ENCODE measurements around the gene EXOC3. TPM values are rescaled to one million over a fixed set of nuclear protein-coding genes. Genes with fewer than 3 reads are reported as not detected.

The EXOC3 gene
- total RNA-seq, 2 experiments from 2014 or later: 65.5 to 79.0 TPM

GRCh38 chr5:423233-423565, 19.8 kb upstream of the EXOC3 start:
- ChIA-PET POLR2A (no interaction called here), CTCF (interaction anchor here (0.5 kb wide), 1 partner anchor 103 kb away, joined by 3 read pairs; no protein-coding TSS in a partner anchor)
- Mint-ChIP-seq H3K4me1 (peaks cover 29% of the 10 kb centered on the region), H3K4me3 (no peak overlapping the region), H3K27ac (peak overlapping the region; percentile 70), H3K36me3 (ENCODE audit: low read depth) (peaks cover 20% of the 10 kb centered on the region), H3K27me3 (no peaks in the 10 kb centered on the region), H3K9me3 (no peaks in the 10 kb centered on the region)
- DNase-seq: no peak

- POLR2A ChIA-PET: no interaction called here
- CTCF ChIA-PET: interaction anchor here (0.5 kb wide), 1 partner anchor 104 kb away, joined by 3 read pairs; no protein-coding TSS in a partner anchor
- Mint-ChIP-seq H3K27me3 (no peaks in the 10 kb centered on the region), H3K36me3 (ENCODE audit: low read depth) (peaks cover 22% of the 10 kb centered on the region), H3K9me3 (no peaks in the 10 kb centered on the region), H3K4me1 (peaks cover 30% of the 10 kb centered on the region), H3K4me3 (no peak overlapping the region), H3K27ac (no peak overlapping the region)
- no peak for DNase-seq
Measured at GRCh38 chr5:423626-424261, 19.2 kb upstream of the EXOC3 start.

- H3K27ac Mint-ChIP-seq: peak overlapping the region; percentile 25
- no peak for DNase-seq
- H3K9me3 Mint-ChIP-seq: no peaks in the 10 kb centered on the region
- H3K27me3 Mint-ChIP-seq: no peaks in the 10 kb centered on the region
- ChIA-PET CTCF (interaction anchor here (0.6 to 1.3 kb wide), 4 partner anchors 49 to 142 kb away, joined by 3 read pairs; no protein-coding TSS in a partner anchor), POLR2A (no interaction called here)
- peaks cover 20% of the 10 kb centered on the region for H3K36me3 Mint-ChIP-seq (ENCODE audit: low read depth)
- peaks cover 33% of the 10 kb centered on the region for H3K4me1 Mint-ChIP-seq
- no peak overlapping the region for H3K4me3 Mint-ChIP-seq
Measured at GRCh38 chr5:424301-425110, 18.5 kb upstream of the EXOC3 start.

- peaks cover 34% of the 10 kb centered on the region for H3K4me1 Mint-ChIP-seq
- DNase-seq: peak; percentile 45
- POLR2A ChIA-PET: no interaction called here
- H3K4me3 Mint-ChIP-seq: no peak overlapping the region
- H3K27ac Mint-ChIP-seq: peak overlapping the region; percentile 60
- CTCF ChIA-PET: interaction anchor here (1.2 to 1.3 kb wide), 3 partner anchors 76 to 81 kb away, joined by 3 read pairs; no protein-coding TSS in a partner anchor
- H3K27me3 Mint-ChIP-seq: no peaks in the 10 kb centered on the region
- H3K36me3 Mint-ChIP-seq (ENCODE audit: low read depth): peaks cover 18% of the 10 kb centered on the region
- H3K9me3 Mint-ChIP-seq: no peaks in the 10 kb centered on the region
Measured at GRCh38 chr5:425714-426113, 17.3 kb upstream of the EXOC3 start.

- POLR2A ChIA-PET: no interaction called here
- DNase-seq: no peak
- Mint-ChIP-seq H3K4me1 (peaks cover 34% of the 10 kb centered on the region), H3K27ac (peak overlapping the region; percentile 42), H3K36me3 (ENCODE audit: low read depth) (peaks cover 18% of the 10 kb centered on the region), H3K9me3 (no peaks in the 10 kb centered on the region), H3K4me3 (no peak overlapping the region), H3K27me3 (no peaks in the 10 kb centered on the region)
- CTCF ChIA-PET: interaction anchor here (1.2 kb wide), 2 partner anchors 76 to 80 kb away, joined by 3 read pairs; no protein-coding TSS in a partner anchor
Measured at GRCh38 chr5:426392-426976, 16.5 kb upstream of the EXOC3 start.

- H3K9me3 Mint-ChIP-seq: no peaks in the 10 kb centered on the region
- DNase-seq: no peak
- POLR2A ChIA-PET: no interaction called here
- CTCF ChIA-PET: interaction anchor here (1.0 to 1.3 kb wide), 3 partner anchors 19 to 106 kb away, joined by 3 to 4 read pairs (median 3); partner anchors contain the start of gene AHRR
- H3K36me3 Mint-ChIP-seq (ENCODE audit: low read depth): peaks cover 18% of the 10 kb centered on the region
- H3K4me1 Mint-ChIP-seq: peaks cover 32% of the 10 kb centered on the region
- H3K27ac Mint-ChIP-seq: no peak overlapping the region
- H3K27me3 Mint-ChIP-seq: no peaks in the 10 kb centered on the region
- no peak overlapping the region for H3K4me3 Mint-ChIP-seq
Measured at GRCh38 chr5:427415-428087, 15.4 kb upstream of the EXOC3 start.

- DNase-seq: no peak
- H3K36me3 Mint-ChIP-seq (ENCODE audit: low read depth): peaks cover 18% of the 10 kb centered on the region
- no peaks in the 10 kb centered on the region for H3K9me3 Mint-ChIP-seq
- ChIA-PET CTCF (interaction anchor here (0.8 to 1.3 kb wide), 5 partner anchors 16 to 179 kb away, joined by 3 to 4 read pairs (median 3); partner anchors contain the start of gene AHRR), POLR2A (no interaction called here)
- H3K4me1 Mint-ChIP-seq: peaks cover 26% of the 10 kb centered on the region
- H3K27me3 Mint-ChIP-seq: no peaks in the 10 kb centered on the region
- H3K4me3 Mint-ChIP-seq: no peak overlapping the region
- H3K27ac Mint-ChIP-seq: no peak overlapping the region
Measured at GRCh38 chr5:428219-428618, 14.8 kb upstream of the EXOC3 start.

GRCh38 chr5:428754-429452, 14.1 kb upstream of the EXOC3 start:
- CTCF ChIA-PET: interaction anchor here (0.8 to 1.3 kb wide), 5 partner anchors 16 to 180 kb away, joined by 3 to 4 read pairs (median 3); partner anchors contain the start of gene AHRR
- H3K36me3 Mint-ChIP-seq (ENCODE audit: low read depth): peaks cover 14% of the 10 kb centered on the region
- no peak for DNase-seq
- H3K4me3 Mint-ChIP-seq: no peak overlapping the region
- H3K27me3 Mint-ChIP-seq: no peaks in the 10 kb centered on the region
- peak overlapping the region; percentile 66 for H3K27ac Mint-ChIP-seq
- POLR2A ChIA-PET: no interaction called here
- no peaks in the 10 kb centered on the region for H3K9me3 Mint-ChIP-seq
- peaks cover 22% of the 10 kb centered on the region for H3K4me1 Mint-ChIP-seq

GRCh38 chr5:429453-430188, 13.4 kb upstream of the EXOC3 start:
- Mint-ChIP-seq H3K4me1 (peaks cover 21% of the 10 kb centered on the region), H3K27ac (peak overlapping the region; percentile 31), H3K9me3 (no peaks in the 10 kb centered on the region), H3K4me3 (no peak overlapping the region), H3K27me3 (no peaks in the 10 kb centered on the region), H3K36me3 (ENCODE audit: low read depth) (peaks cover 13% of the 10 kb centered on the region)
- POLR2A ChIA-PET: no interaction called here
- CTCF ChIA-PET: interaction anchor here (1.1 to 2.8 kb wide), 3 partner anchors 109 to 181 kb away, joined by 3 to 8 read pairs (median 5); no protein-coding TSS in a partner anchor
- no peak for DNase-seq

- CTCF ChIA-PET: interaction anchor here (0.9 to 2.8 kb wide), 6 partner anchors 9 to 118 kb away, joined by 3 to 8 read pairs (median 4); no protein-coding TSS in a partner anchor
- Mint-ChIP-seq H3K36me3 (ENCODE audit: low read depth) (peaks cover 10% of the 10 kb centered on the region), H3K4me1 (peaks cover 15% of the 10 kb centered on the region), H3K27me3 (no peaks in the 10 kb centered on the region), H3K4me3 (no peak overlapping the region), H3K9me3 (no peaks in the 10 kb centered on the region), H3K27ac (peak overlapping the region; percentile 31)
- POLR2A ChIA-PET: no interaction called here
- DNase-seq: no peak
Measured at GRCh38 chr5:430214-430925, 12.6 kb upstream of the EXOC3 start.

All from activated CD4-positive, alpha-beta T cell treated with anti-CD3 and anti-CD28 coated beads, Interleukin-2, amount 10 ng/mL, durations not matched to agents 7 days and 5 days (primary cell).